A549 (cell line): Measurements from ENCODE around the gene GSTA3. TPM values are rescaled to one million over a fixed set of nuclear protein-coding genes. Genes with fewer than 3 reads are reported as not detected.

Source experiments
- ATAC-seq, 2 experiments: fragments of 200-7000 bp in 1 of 2; fragments of >200 bp in 1 of 2; cut with Nextera tagmentation in 1 of 2; cut with Tn5 transposase in 1 of 2; 3 replicates each; pipeline versions ENCODE4 v1.8.0 to v1.9.1; 2018 to 2020; ENCODE audit warnings: mild to moderate bottlenecking in 1 of 2, moderate library complexity in 1 of 2
- CTCF ChIA-PET: fragments of 300-600 bp; sonication (Branson Sonifier 250); formaldehyde crosslinking; extraction: SDS; loops from one replicate; lab custom pipeline; 2021; ENCODE audit warnings: antibody characterized with exemption, inconsistent platforms; lab: Yijun Ruan, JAX
- POLR2A ChIA-PET: fragments of 350-600 bp; formaldehyde crosslinking; extraction: SDS; loops from one replicate; lab custom pipeline; 2021; ENCODE audit warnings: antibody characterized with exemption, inconsistent platforms; lab: Yijun Ruan, JAX
- DNase-seq, 2 experiments: peaks; one replicate each; pipeline versions ENCODE4 v3.0.0 to v3.0.0-alpha.2; 2011 to 2016; ENCODE audit warnings: low read depth in 1 of 2, low spot score in 1 of 2
- FAIRE-seq: peaks from 2 replicates; lab custom pipeline; 2011; peaks lifted over from hg19 to GRCh38; lab: Jason Lieb, UNC
- H3K27ac ChIP-seq, 2 experiments: fragments of >200 bp; sonication (Bioruptor Twin); formaldehyde crosslinking; 3 replicates each; pipeline ENCODE4 v1.5.1; 2016 to 2017
- H3K4me1 ChIP-seq: fragments of >200 bp; sonication (Bioruptor Twin); formaldehyde crosslinking; 3 replicates; pipeline ENCODE4 v1.6.1; 2016
- H3K4me2 ChIP-seq: fragments of >200 bp; sonication (Bioruptor Twin); formaldehyde crosslinking; 3 replicates; pipeline ENCODE4 v1.6.1; 2016
- H3K4me3 ChIP-seq: fragments of >200 bp; sonication (Bioruptor Twin); formaldehyde crosslinking; 3 replicates; pipeline ENCODE4 v1.5.1; 2016
- H3K9me3 ChIP-seq: fragments of >200 bp; sonication (Bioruptor Twin); formaldehyde crosslinking; 3 replicates; pipeline ENCODE4 v1.6.1; 2016
- BHLHE40 ChIP-seq: IDR thresholded peaks from 2 replicates; pipeline ENCODE4 v1.6.1; 2012; ENCODE audit warnings: low read depth, low read length, inconsistent platforms
- CBX2 ChIP-seq: fragments of 200-600 bp; sonication (generic); IDR thresholded peaks from 2 replicates; pipeline ENCODE4 v1.6.1; 2016; ENCODE audit warnings: low read depth, mild to moderate bottlenecking, borderline replicate concordance
- CEBPB ChIP-seq, 2 experiments: fragments of >200 bp in 1 of 2; sonication (Bioruptor Twin) in 1 of 2; formaldehyde crosslinking in 1 of 2; IDR thresholded peaks; 2 replicates each; pipeline ENCODE4 v1.6.1; 2012 to 2016
- CTCF ChIP-seq: fragments of >200 bp; sonication (Bioruptor Twin); formaldehyde crosslinking; IDR thresholded peaks from 3 replicates; pipeline ENCODE4 v1.5.1; 2016
- E2F6 ChIP-seq: IDR thresholded peaks from 2 replicates; pipeline ENCODE4 v1.6.1; 2012; ENCODE audit warnings: low read depth, borderline replicate concordance
- FOSB ChIP-seq: fragments of 250-450 bp; sonication (Bioruptor Pico); IDR thresholded peaks from 2 replicates; pipeline ENCODE4 v1.5.0; 2020; ENCODE audit warnings: mild to moderate bottlenecking, moderate library complexity
- FOSL2 ChIP-seq, 2 experiments: fragments of 450-650 bp in 1 of 2; fragments of >200 bp in 1 of 2; sonication (Bioruptor Twin) in 1 of 2; formaldehyde crosslinking; IDR thresholded peaks; 2 replicates each; pipeline versions ENCODE4 v1.5.0 to v1.6.1; 2016 to 2020; ENCODE audit warnings: mild to moderate bottlenecking in 1 of 2, moderate library complexity in 1 of 2
- GATA3 ChIP-seq: IDR thresholded peaks from 2 replicates; pipeline ENCODE4 v1.6.1; 2012; ENCODE audit warnings: borderline replicate concordance
- HDAC2 ChIP-seq: fragments of 200-600 bp; sonication (generic); IDR thresholded peaks from 2 replicates; pipeline ENCODE4 v1.6.1; 2016
- HES2 ChIP-seq: fragments of >200 bp; sonication (Bioruptor Twin); formaldehyde crosslinking; IDR thresholded peaks from 2 replicates; pipeline ENCODE4 v1.6.1; 2016
- HOXB13 ChIP-seq: fragments of 250-450 bp; sonication (Bioruptor Pico); IDR thresholded peaks from 2 replicates; pipeline ENCODE4 v1.5.0; 2020; ENCODE audit warnings: low read depth, mild to moderate bottlenecking, moderate library complexity
- JUN ChIP-seq, 2 experiments: fragments of >200 bp; sonication (Bioruptor Twin); formaldehyde crosslinking; IDR thresholded peaks; 2 replicates in 1 of 2; 3 replicates in 1 of 2; pipeline ENCODE4 v1.6.1; 2016 to 2017
- MAFK ChIP-seq: fragments of 450-650 bp; IDR thresholded peaks from 2 replicates; pipeline ENCODE4 v1.6.1; 2014; ENCODE audit not compliant: partially characterized antibody
- MYC ChIP-seq: IDR thresholded peaks from 2 replicates; pipeline ENCODE4 v1.6.1; 2012; ENCODE audit warnings: mild to moderate bottlenecking, inconsistent platforms, low read length, improper control_type of control experiment, borderline replicate concordance
- NPAS2 ChIP-seq: fragments of 250-450 bp; sonication (Bioruptor Pico); IDR thresholded peaks from 2 replicates; pipeline ENCODE4 v1.8.0; 2022; ENCODE audit warnings: mild to moderate bottlenecking, moderate library complexity, borderline replicate concordance
- POLR2AphosphoS2 ChIP-seq: conservative IDR thresholded peaks from 2 replicates; pipeline ENCODE4 v1.6.1; 2012; ENCODE audit warnings: low read length, improper control_type of control experiment, inconsistent platforms
- RAD21 ChIP-seq, 2 experiments: fragments of >200 bp in 1 of 2; sonication (Bioruptor Twin) in 1 of 2; formaldehyde crosslinking in 1 of 2; IDR thresholded peaks in 1 of 2; conservative IDR thresholded peaks in 1 of 2; 2 replicates in 1 of 2; 3 replicates in 1 of 2; pipeline ENCODE4 v1.6.1; 2012 to 2018; ENCODE audit warnings: inconsistent platforms in 1 of 2
- RCOR1 ChIP-seq: fragments of 150-350 bp; IDR thresholded peaks from 2 replicates; pipeline ENCODE4 v1.6.1; 2014; ENCODE audit warnings: antibody characterized with exemption, low read length, low read depth
- SMC3 ChIP-seq: fragments of >200 bp; sonication (Bioruptor Twin); formaldehyde crosslinking; IDR thresholded peaks from 3 replicates; pipeline ENCODE4 v1.6.1; 2018; ENCODE audit warnings: inconsistent platforms
- TFCP2L1 ChIP-seq: fragments of 250-450 bp; sonication (Bioruptor Pico); IDR thresholded peaks from 2 replicates; pipeline ENCODE4 v1.5.0; 2021; ENCODE audit warnings: mild to moderate bottlenecking
- TP53 ChIP-seq: fragments of 250-450 bp; sonication (Bioruptor Pico); IDR thresholded peaks from 2 replicates; pipeline ENCODE4 v1.5.0; 2021; ENCODE audit warnings: mild to moderate bottlenecking, moderate library complexity
- ZNF302 ChIP-seq: fragments of 250-450 bp; sonication (Bioruptor Pico); IDR thresholded peaks from 2 replicates; pipeline ENCODE4 v1.9.0; 2021; ENCODE audit warnings: inconsistent platforms, mild to moderate bottlenecking, moderate library complexity
- WGBS: methylation state at CpG from one replicate; pipeline ENCODE4 v1.1.6; 2017; ENCODE audit errors: missing lambda C conversion rate; 5-methylcytosine and 5-hydroxymethylcytosine counted together
- polyA plus RNA-seq, 4 experiments: library from polyadenylated mRNA; depleted of rRNA in 3 of 4; stranded (reverse); fragments of >200 nt; fragmentation: RNase III in 1 of 4; extraction: RNeasy Plus Mini Kit Qiagen cat#74134 plus additional on column Dnase treatment in 1 of 4; gene quantifications; 2 replicates in 3 of 4; 3 replicates in 1 of 4; pipeline ENCODE4 v1.2.3, GENCODE V29; 2011 to 2017

Gene GSTA3
- polyA plus RNA-seq, 2 of the 4 experiments (the other 2 are of a cell fraction): not detected

GRCh38 chr6:52881996-52882841, 27.3 kb downstream of the GSTA3 start:
- ChIA-PET POLR2A (no interaction called here), CTCF (interaction anchor here (0.5 to 1.5 kb wide), 10 partner anchors 14 to 338 kb away, joined by 3 to 9 read pairs (median 3); partner anchors contain the start of gene GSTA4)
- 9% methylated on average over 17 of the region's 18 CpGs for whole genome bisulfite sequencing
- Histone ChIP-seq H3K4me3 (peak overlapping the region; percentile 58), H3K27ac (peak overlapping the region; percentile 84 to 90)
- ATAC-seq (peak; percentile 100), DNase-seq (peak; percentile 74 to 75)
- TF ChIP-seq CTCF (peak; percentile 76), FOSL2 (IDR thresholded peaks at IDR 0.05) (no peak), FOSL2 (CRISPR knock-in tag; IDR thresholded peaks at IDR 0.05) (no peak), HES2 (no peak), HOXB13 (CRISPR knock-in tag) (no peak), SMC3 (peak; percentile 67), TP53 (CRISPR knock-in tag) (no peak), RAD21 (conservative IDR thresholded peaks at IDR 0.05 in 1 of 2, IDR thresholded peaks at IDR 0.05 in 1 of 2) (peak; percentile 62 to 66)
- TF ChIP-seq, all 56 proteins: peak for 3
- FAIRE-seq: no peak
- Histone ChIP-seq H3K4me1 (peaks cover 8% of the 10 kb centered on the region; the same call in 2 of the 3 replicates), H3K4me2 (peak overlapping the region; percentile 64), H3K9me3 (no peaks in the 10 kb centered on the region)

- H3K4me1 ChIP-seq: peaks cover 8% of the 10 kb centered on the region; the same call in 2 of the 3 replicates
- ChIA-PET CTCF (interaction anchor here (0.5 to 1.5 kb wide), 5 partner anchors 22 to 338 kb away, joined by 3 to 9 read pairs (median 3); partner anchors contain the start of gene GSTA4), POLR2A (no interaction called here)
- 28% methylated on average over 3 of the region's 4 CpGs for WGBS
- no peaks in the 10 kb centered on the region for H3K9me3 ChIP-seq
- DNase-seq (no peak), ATAC-seq (peak; percentile 67 to 69), FAIRE-seq (no peak)
- H3K4me2 ChIP-seq: peak overlapping the region; percentile 64
- TF ChIP-seq NPAS2 (CRISPR knock-in tag) (no peak), ZNF302 (CRISPR knock-in tag) (no peak), CEBPB (IDR thresholded peaks at IDR 0.05) (no peak), FOSB (CRISPR knock-in tag) (no peak), E2F6 (no peak), POLR2AphosphoS2 (no peak), TFCP2L1 (CRISPR knock-in tag) (no peak), HDAC2 (no peak), HES2 (no peak), JUN (IDR thresholded peaks at IDR 0.05) (no peak), BHLHE40 (no peak), MAFK (no peak), RCOR1 (no peak), MYC (no peak), CBX2 (no peak), GATA3 (no peak)
- H3K27ac ChIP-seq: peak overlapping the region; percentile 84 to 90; a peak in 4 of 6 replicates
- H3K4me3 ChIP-seq: peak overlapping the region; percentile 58; the same call in 1 of the 3 replicates
Measured at GRCh38 chr6:52881662-52881995, 27.9 kb downstream of the GSTA3 start.
